ENCODE results near the gene CFAP221.

DNA sequence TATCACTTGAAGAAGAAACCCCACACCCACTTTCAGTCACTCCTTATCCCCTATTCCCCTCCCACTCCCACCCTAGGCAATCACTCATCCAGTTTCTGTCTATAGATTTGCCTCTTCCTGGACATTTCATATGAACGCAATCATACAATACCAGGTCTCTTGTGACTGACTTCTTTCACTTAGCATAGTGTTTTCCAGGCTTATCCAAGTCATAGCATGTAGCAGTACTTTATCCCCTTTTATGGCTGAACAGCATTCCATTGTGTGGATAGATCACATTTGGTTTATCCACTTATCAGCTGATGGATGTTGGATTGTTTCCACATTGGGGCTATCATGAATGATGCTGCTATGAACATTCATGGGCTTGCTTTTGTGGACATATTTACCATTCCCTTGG lies 6.6 kb downstream of the CFAP221 start:
- TF ChIP-seq, protein P1, sequence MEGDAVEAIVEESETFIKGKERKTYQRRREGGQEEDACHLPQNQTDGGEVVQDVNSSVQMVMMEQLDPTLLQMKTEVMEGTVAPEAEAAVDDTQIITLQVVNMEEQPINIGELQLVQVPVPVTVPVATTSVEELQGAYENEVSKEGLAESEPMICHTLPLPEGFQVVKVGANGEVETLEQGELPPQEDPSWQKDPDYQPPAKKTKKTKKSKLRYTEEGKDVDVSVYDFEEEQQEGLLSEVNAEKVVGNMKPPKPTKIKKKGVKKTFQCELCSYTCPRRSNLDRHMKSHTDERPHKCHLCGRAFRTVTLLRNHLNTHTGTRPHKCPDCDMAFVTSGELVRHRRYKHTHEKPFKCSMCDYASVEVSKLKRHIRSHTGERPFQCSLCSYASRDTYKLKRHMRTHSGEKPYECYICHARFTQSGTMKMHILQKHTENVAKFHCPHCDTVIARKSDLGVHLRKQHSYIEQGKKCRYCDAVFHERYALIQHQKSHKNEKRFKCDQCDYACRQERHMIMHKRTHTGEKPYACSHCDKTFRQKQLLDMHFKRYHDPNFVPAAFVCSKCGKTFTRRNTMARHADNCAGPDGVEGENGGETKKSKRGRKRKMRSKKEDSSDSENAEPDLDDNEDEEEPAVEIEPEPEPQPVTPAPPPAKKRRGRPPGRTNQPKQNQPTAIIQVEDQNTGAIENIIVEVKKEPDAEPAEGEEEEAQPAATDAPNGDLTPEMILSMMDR (IDR thresholded peaks at IDR 0.05 in 2 of 3, conservative IDR thresholded peaks at IDR 0.05 in 1 of 3; ENCODE audit: control insufficient read depth in 2 of 3, extremely low read depth in 1 of 3, insufficient read depth in 1 of 3, low read depth in 3 of 3, low read length in 3 of 3) = no peak
- TF ChIP-seq EGR1 (IDR thresholded peaks at IDR 0.05; ENCODE audit: borderline replicate concordance in 1 of 2, low read depth in 2 of 2, low read length in 2 of 2) (no peak), ATF3 (IDR thresholded peaks at IDR 0.05; ENCODE audit: borderline replicate concordance, extremely low read depth, low read depth, low read length) (no peak)
